ENCODE data around the gene IFT57.

- TF ChIP-seq CTCF (conservative IDR thresholded peaks at IDR 0.05; ENCODE audit: low read length) = no peak
- no peak for TF ChIP-seq EZH2phosphoT487 (IDR thresholded peaks at IDR 0.05; ENCODE audit: borderline replicate concordance)
These were observed 84.8 kb downstream of the IFT57 start for GRCh38 chr3:108137460-108137814.
